ENCODE data around the gene EYA4.

Gene EYA4

GRCh38 chr6:133291671-133292070, 50.5 kb downstream of the EYA4 start:
- DNase-seq: no peak

GRCh38 chr6:133297657-133298056, 56.5 kb downstream of the EYA4 start:
- no peak for DNase-seq

GRCh38 chr6:133298335-133298734, 57.2 kb downstream of the EYA4 start:
- DNase-seq: no peak

- no peak for DNase-seq
Observed at GRCh38 chr6:133298801-133299200, 57.6 kb downstream of the EYA4 start.

- DNase-seq: no peak
Observed at GRCh38 chr6:133300896-133301295, 59.7 kb downstream of the EYA4 start.

- no peak for DNase-seq
Observed at GRCh38 chr6:133301835-133302234, 60.7 kb downstream of the EYA4 start.

- no peak for DNase-seq
Observed at GRCh38 chr6:133306931-133307330, 65.8 kb downstream of the EYA4 start.

GRCh38 chr6:133309579-133309978, 68.4 kb downstream of the EYA4 start:
- DNase-seq: no peak

GRCh38 chr6:133312006-133312405, 70.8 kb downstream of the EYA4 start:
- DNase-seq: no peak

- no peak for DNase-seq
Observed at GRCh38 chr6:133313068-133313467, 71.9 kb downstream of the EYA4 start.

GRCh38 chr6:133314947-133315346, 73.8 kb downstream of the EYA4 start:
- no peak for DNase-seq

- DNase-seq: no peak
Observed at GRCh38 chr6:133315811-133316210, 74.7 kb downstream of the EYA4 start.

- DNase-seq: no peak
Observed at GRCh38 chr6:133317704-133318103, 76.5 kb downstream of the EYA4 start.

GRCh38 chr6:133326584-133326983, 85.4 kb downstream of the EYA4 start:
- no peak for DNase-seq

- DNase-seq: no peak
Observed at GRCh38 chr6:133333852-133334251, 92.7 kb downstream of the EYA4 start.

- no peak for DNase-seq
Observed at GRCh38 chr6:133337308-133337707, 96.2 kb downstream of the EYA4 start.

- peak; percentile 71 for DNase-seq
Observed at GRCh38 chr6:133339543-133340384, 98.6 kb downstream of the EYA4 start.

GRCh38 chr6:133340557-133340956, 99.4 kb downstream of the EYA4 start:
- DNase-seq: no peak

- peak; percentile 92 for DNase-seq
Observed at GRCh38 chr6:133341607-133342158, 100.5 kb downstream of the EYA4 start.

- DNase-seq: no peak
Observed at GRCh38 chr6:133343220-133343619, 102.1 kb downstream of the EYA4 start.

GRCh38 chr6:133348846-133349245, 107.7 kb downstream of the EYA4 start:
- no peak for DNase-seq

GRCh38 chr6:133350928-133351327, 109.8 kb downstream of the EYA4 start:
- DNase-seq: no peak

GRCh38 chr6:133352046-133352445, 110.9 kb downstream of the EYA4 start:
- DNase-seq: no peak

- no peak for DNase-seq
Observed at GRCh38 chr6:133353061-133353460, 111.9 kb downstream of the EYA4 start.

GRCh38 chr6:133355922-133356321, 114.8 kb downstream of the EYA4 start:
- DNase-seq: no peak
